Subcutaneous abdominal adipose tissue (tissue), 5 donors: ENCODE data around the gene MYH14.
"Not testable (repeated sequence)": the region's sequence is repeated elsewhere in the genome, so short reads cannot be mapped to it uniquely, and the experiment has no call there.

Experiments used
- H3K27ac ChIP-seq: one replicate; pipeline ENCODE4 v1.7.0; 2013; ENCODE audit warnings: low read depth, mild to moderate bottlenecking, inconsistent platforms, low read length, moderate library complexity
- H3K27me3 ChIP-seq, 5 donors: one replicate each; pipeline ENCODE4 v1.7.0; 2013; ENCODE audit warnings: low read length in 5 of 5, inconsistent platforms in 1 of 5; ENCODE audit not compliant: control insufficient read depth in 5 of 5, insufficient read depth in 4 of 5
- H3K36me3 ChIP-seq, 5 donors: one replicate each; pipeline ENCODE4 v1.7.0; 2013; ENCODE audit warnings: low read length in 5 of 5; ENCODE audit not compliant: control insufficient read depth in 5 of 5, insufficient read depth in 5 of 5
- H3K4me1 ChIP-seq, 5 donors: one replicate each; pipeline ENCODE4 v1.7.0; 2013; ENCODE audit warnings: low read length in 5 of 5, mild to moderate bottlenecking in 3 of 5, moderate library complexity in 1 of 5; ENCODE audit not compliant: control insufficient read depth in 5 of 5, insufficient read depth in 5 of 5
- H3K4me3 ChIP-seq, 5 donors: one replicate each; pipeline ENCODE4 v1.7.0; 2013; ENCODE audit warnings: low read length in 5 of 5, low read depth in 1 of 5
- H3K9ac ChIP-seq, 5 donors: one replicate each; pipeline ENCODE4 v1.7.0; 2013; ENCODE audit warnings: low read length in 5 of 5, mild to moderate bottlenecking in 4 of 5, moderate library complexity in 3 of 5
- H3K9me3 ChIP-seq, 5 donors: one replicate each; pipeline ENCODE4 v1.7.0; 2013; ENCODE audit warnings: low read length in 5 of 5; ENCODE audit not compliant: control insufficient read depth in 5 of 5
- donor health status: healthy.
- donor health status: healthy.
- donor health status: healthy.
- donor health status: healthy.
- donor health status: healthy.

MYH14 gene

GRCh38 chr19:50331994-50332243, 128.5 kb downstream of the MYH14 start:
- Histone ChIP-seq H3K27me3 (peaks cover 22 to 49% (median 39%) of the 10 kb centered on the region in 5 donors), H3K27ac (no peak overlapping the region), H3K4me1 (peaks cover 3 to 55% (median 33%) of the 10 kb centered on the region in 5 donors), H3K4me3 (peak overlapping the region in 1 of 5 donors; percentile 5), H3K9ac (no peak overlapping the region), H3K36me3 (no peaks in the 10 kb centered on the region), H3K9me3 (no peaks in the 10 kb centered on the region)

DNA sequence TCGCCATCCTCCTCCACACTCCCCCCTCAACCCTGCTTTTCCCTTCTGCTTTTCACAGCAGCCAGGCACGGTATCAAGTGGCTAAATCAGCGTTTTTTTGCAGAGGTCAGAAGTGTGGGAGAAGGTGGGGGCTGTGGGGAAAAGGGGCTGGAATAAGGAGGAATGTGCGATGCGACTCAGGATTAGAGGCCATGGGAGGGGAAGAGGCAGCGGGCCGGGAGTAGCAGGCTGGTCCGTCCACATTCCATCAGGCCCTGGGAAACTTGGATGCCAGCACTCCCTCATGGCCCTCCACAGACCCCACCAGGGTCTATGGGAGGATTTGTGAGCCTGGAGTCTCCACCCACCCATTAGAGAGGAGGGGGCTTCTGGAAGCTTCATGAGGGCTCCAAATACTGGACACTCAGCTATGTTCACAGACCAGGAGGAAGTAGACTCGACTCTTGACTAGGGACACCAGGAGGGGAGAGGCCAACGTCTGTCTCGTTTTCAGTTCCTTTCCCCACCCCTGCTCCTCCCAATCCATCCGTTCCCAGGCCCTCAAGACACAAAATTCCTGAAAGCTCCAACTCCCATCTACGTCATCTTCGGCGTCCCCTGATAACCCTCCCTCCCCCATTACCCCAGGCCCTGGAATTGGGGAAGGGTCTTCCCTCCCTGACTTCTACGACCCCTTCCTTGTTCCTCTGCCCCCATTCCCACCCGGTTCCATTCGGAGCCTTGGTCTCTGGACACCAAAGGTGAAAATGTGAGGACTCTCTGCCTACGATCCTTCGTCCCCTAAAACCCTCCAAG, 129.0 kb downstream of the MYH14 start:
- Histone ChIP-seq H3K9me3 (no peaks in the 10 kb centered on the region), H3K27ac (no peak overlapping the region), H3K9ac (no peak overlapping the region), H3K4me3 (peak overlapping the region in 3 of 5 donors; percentile 2 to 71 (median 71)), H3K36me3 (no peaks in the 10 kb centered on the region), H3K27me3 (peaks cover 17 to 47% (median 34%) of the 10 kb centered on the region in 5 donors), H3K4me1 (peaks cover 3 to 50% (median 33%) of the 10 kb centered on the region in 5 donors)

GRCh38 chr19:50333235-50333736, 129.9 kb downstream of the MYH14 start:
- no peaks in the 10 kb centered on the region for H3K9me3 ChIP-seq
- H3K36me3 ChIP-seq = no peaks in the 10 kb centered on the region
- peaks cover 12 to 41% (median 30%) of the 10 kb centered on the region in 5 donors for H3K27me3 ChIP-seq
- peak overlapping the region in 2 of 5 donors; percentile 59 for H3K9ac ChIP-seq
- H3K4me3 ChIP-seq = peak overlapping the region; percentile 71 to 78 (median 73)
- peaks cover 3 to 45% (median 32%) of the 10 kb centered on the region in 5 donors for H3K4me1 ChIP-seq
- no peak overlapping the region for H3K27ac ChIP-seq

DNA sequence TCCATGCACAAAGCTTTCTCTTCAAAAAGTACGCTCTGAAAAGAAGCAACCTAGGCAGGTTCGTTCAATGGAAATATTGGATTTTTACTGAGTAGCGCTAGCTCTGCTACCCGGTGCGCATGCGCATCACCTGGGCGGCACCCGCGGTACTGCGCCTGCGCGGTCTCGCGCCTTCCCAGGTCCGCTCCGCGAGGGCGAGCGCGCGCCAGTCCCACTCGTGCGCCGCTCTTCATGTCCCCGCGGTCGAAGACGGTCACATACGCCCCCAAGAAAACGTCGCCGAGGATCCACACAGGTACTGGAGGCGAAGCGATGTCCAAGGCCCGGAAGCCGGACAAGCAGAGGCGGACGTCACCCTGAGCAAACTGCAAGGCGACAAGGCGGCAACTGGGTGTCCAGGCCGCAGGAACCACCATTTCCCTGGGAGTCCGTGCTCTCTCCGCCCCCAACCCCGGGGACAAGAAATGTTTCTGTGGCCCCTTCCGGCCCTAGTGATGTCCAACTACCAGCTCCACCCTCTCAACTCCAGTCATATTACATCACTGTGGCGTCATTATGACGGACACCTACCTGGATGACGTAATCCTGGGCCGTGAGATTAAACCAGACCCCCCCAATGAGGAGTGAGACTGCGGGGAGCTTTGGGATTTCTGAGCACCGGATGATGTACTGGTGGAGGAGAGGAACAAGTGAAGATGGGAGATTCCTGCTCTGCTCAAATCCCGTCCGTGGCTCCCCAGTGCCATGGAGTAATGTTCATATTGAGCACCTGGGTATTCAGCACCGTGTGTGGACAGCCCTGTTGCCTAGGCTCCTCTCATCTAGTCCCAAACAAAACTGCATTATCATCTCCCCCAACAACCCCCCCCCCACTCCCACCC, 130.6 kb downstream of the MYH14 start:
- H3K4me3 ChIP-seq = peak overlapping the region; percentile 71 to 78 (median 73)
- H3K36me3 ChIP-seq = no peaks in the 10 kb centered on the region
- no peak overlapping the region for H3K27ac ChIP-seq
- peaks cover 12 to 41% (median 30%) of the 10 kb centered on the region in 5 donors for H3K27me3 ChIP-seq
- H3K9me3 ChIP-seq = no peaks in the 10 kb centered on the region
- H3K9ac ChIP-seq = peak overlapping the region in 2 of 5 donors; percentile 59
- peaks cover 3 to 42% (median 29%) of the 10 kb centered on the region in 5 donors for H3K4me1 ChIP-seq

GRCh38 chr19:50334741-50335421, 131.5 kb downstream of the MYH14 start:
- Histone ChIP-seq H3K4me1 (peaks cover 3 to 35% (median 23%) of the 10 kb centered on the region in 5 donors), H3K4me3 (no peak overlapping the region), H3K27ac (no peak overlapping the region), H3K36me3 (no peaks in the 10 kb centered on the region), H3K27me3 (peaks cover 12 to 36% (median 30%) of the 10 kb centered on the region in 5 donors), H3K9me3 (no peaks in the 10 kb centered on the region), H3K9ac (no peak overlapping the region)

GRCh38 chr19:50337031-50337430, 133.6 kb downstream of the MYH14 start:
- not testable (repeated sequence) for H3K9me3 ChIP-seq, H3K36me3 ChIP-seq, H3K27ac ChIP-seq, H3K9ac ChIP-seq, H3K4me3 ChIP-seq
- Histone ChIP-seq H3K27me3 (peaks cover 8 to 24% (median 14%) of the 10 kb centered on the region in 5 donors), H3K4me1 (peaks cover 3 to 20% (median 16%) of the 10 kb centered on the region in 5 donors)

DNA sequence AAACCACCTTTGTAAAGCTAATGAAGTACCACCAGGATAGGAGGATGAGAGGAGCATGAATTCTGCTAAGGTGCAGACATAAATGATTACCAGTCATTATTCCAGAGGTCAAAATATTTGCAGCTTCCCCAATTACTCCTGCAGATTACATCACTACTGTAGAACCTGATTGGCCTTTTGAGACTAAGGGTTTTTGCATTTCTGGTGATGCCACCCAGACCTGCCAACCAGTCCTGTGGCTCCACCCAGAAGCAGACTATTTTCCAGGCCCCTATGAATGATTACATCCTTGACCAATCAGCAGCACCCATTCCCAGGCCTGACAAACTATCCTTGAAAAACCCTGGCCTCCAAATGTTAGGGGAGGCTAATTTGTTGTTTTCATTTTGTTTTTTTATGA, 136.9 kb downstream of the MYH14 start:
- peaks cover 0 to 10% (median 3%) of the 10 kb centered on the region in 5 donors for H3K4me1 ChIP-seq
- H3K27ac ChIP-seq = no peak overlapping the region
- H3K36me3 ChIP-seq = no peaks in the 10 kb centered on the region
- peaks cover 0 to 9% (median 0%) of the 10 kb centered on the region in 5 donors for H3K27me3 ChIP-seq
- no peak overlapping the region for H3K4me3 ChIP-seq
- peaks cover 2 to 8% (median 6%) of the 10 kb centered on the region in 5 donors for H3K9me3 ChIP-seq
- H3K9ac ChIP-seq = no peak overlapping the region

- H3K36me3 ChIP-seq = no peaks in the 10 kb centered on the region
- H3K9ac ChIP-seq = no peak overlapping the region
- H3K27ac ChIP-seq = no peak overlapping the region
- no peak overlapping the region for H3K4me3 ChIP-seq
- H3K4me1 ChIP-seq = peaks cover 0 to 10% (median 3%) of the 10 kb centered on the region in 5 donors
- peaks cover 2 to 8% (median 6%) of the 10 kb centered on the region in 5 donors for H3K9me3 ChIP-seq
- H3K27me3 ChIP-seq = peaks cover 0 to 9% (median 0%) of the 10 kb centered on the region in 5 donors
Measured at GRCh38 chr19:50341091-50341564, 137.7 kb downstream of the MYH14 start.

DNA sequence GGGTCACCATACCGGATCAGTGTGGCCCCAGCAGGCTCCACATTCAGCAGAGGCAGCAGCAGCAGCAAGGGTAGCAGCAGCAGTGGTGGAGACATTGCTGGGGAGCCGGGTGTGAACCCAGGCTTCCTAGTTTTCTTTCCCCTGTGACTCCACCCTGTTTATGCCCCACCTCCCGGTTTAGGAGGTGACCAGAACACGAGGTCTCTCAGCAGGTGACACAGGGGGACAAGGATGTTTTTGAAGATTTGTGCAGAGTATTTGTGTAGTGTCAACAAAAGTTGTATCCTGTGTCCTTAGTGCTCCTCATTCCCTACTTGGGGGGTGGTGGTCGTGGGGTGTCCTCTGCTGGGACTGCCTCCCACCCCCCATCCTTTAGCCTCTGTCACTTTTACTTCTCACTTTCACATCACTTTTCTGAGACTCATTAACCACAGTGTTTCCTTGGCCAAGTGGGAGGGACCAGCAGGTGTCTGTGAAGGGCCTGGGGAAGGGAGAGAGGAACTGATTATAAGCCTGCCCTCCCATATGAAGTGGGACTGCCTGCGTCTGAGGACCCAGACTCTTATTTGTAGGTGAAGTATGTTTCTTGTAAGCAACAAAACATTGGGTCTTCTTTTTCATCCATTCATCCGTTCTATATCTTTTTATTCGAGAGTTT, 141.4 kb downstream of the MYH14 start:
- Histone ChIP-seq H3K9ac (no peak overlapping the region), H3K36me3 (no peaks in the 10 kb centered on the region), H3K9me3 (peaks cover 2 to 8% (median 6%) of the 10 kb centered on the region in 5 donors), H3K27ac (no peak overlapping the region), H3K4me1 (peaks cover 0 to 10% (median 0%) of the 10 kb centered on the region in 5 donors), H3K4me3 (peak overlapping the region in 1 of 5 donors; percentile 35), H3K27me3 (peaks cover 0 to 5% (median 0%) of the 10 kb centered on the region in 5 donors)
